ENCODE results near the gene ENKUR.

GRCh38 chr10:24952143-24952706 lies 63.7 kb downstream of the ENKUR start, which contains the start of gene PRTFDC1:
- TF ChIP-seq POLR2A (IDR thresholded peaks at IDR 0.05) (no peak), CTCF (IDR thresholded peaks at IDR 0.05) (no peak)

Data from tibial nerve (tissue), 3 donors.